Endometrium (tissue), 2 donors: ENCODE measurements around the gene NFYB.
"Not testable (repeated sequence)": the region's sequence is repeated elsewhere in the genome, so short reads cannot be mapped to it uniquely, and the experiment has no call there.

Source experiments
- FAIRE-seq: peaks from 2 replicates; lab custom pipeline; 2012; peaks lifted over from hg19 to GRCh38; lab: Jason Lieb, UNC
- donor health status: control.
- donor health status: control.

NFYB gene

DNA sequence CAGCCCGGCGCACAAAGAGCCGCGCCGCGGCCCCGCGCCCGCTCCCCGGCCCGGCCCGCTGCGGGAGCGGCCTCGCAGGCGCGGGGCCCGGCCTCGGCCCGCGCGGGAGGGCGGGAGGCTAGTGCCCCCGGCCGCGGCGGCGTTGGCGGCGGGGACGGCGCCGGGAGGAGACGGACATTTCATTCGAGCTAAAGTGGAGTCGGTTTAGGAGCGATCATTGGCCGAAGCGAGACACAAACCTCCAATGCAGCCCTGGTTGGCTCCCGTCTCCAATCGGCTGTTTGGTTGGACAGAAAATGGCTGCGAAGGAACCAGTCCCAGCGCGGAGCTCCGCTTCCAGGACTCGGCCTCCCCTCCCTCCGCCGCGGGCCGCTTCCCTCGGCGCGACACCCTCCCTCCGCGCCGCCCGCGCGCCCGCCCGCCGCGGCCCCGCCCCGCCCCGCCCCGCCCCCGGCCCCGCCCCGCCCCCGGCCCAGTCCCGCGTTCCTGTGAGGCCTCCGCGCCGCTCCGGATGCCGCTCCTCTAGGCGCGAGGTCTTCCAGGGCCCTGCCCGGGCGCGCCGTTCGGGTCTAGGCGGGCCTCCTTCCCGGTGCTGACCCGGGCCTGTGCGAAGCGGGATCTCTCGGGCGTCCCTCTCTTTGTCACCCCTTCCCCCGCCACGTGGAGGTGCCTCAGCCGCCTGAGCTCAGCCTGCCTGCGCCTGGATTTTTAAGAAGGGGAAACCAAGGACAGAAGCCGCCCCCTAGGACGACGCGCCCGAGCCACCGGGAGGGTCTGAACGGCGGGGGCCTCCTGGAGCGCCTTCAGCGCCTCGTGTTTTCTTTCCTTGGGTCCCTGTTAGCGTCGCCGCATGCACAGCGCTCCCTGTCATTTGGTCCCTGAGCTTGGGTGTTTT, at the start of gene NFYB:
TSS of gene NFYB (minus strand) at position 309 of the 895 bp plus-strand sequence. CDS start 2,757 bp downstream, outside the sequence.
- no peak for FAIRE-seq

DNA sequence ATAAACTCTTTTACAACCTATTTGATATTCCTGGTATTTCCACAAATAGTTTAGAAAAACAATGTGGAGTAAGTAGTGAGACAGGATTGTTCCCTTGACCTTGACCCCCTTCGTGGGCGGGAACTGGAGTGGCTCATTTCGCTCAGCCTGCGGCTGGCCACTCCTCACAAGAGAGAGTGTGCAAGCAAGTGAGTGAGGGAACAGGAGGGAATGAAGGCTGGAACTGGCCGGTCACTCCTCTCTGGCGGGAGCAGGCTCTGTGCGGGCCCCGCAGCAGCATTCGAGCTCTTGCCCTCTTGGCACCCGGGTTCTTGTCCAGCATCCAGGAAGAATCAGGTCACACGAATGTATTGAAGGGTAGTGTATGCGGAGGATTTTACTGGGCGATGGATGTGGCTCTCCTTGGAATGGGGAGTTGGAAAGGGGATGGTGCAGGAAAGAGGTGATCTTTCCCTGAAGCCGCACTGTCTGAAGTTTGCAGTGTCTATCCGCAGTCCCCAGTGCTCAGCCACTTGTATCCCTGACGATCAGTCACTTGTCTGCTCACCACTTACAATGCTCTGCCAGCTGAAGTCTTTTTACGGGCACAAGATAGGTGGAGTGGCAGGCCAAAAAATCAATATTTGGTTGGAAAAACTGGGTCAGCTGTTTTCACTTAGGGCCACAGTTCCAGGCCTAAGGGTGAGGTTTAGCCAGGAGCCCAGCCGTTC, 49.6 kb upstream of the NFYB start:
- FAIRE-seq: no peak

DNA sequence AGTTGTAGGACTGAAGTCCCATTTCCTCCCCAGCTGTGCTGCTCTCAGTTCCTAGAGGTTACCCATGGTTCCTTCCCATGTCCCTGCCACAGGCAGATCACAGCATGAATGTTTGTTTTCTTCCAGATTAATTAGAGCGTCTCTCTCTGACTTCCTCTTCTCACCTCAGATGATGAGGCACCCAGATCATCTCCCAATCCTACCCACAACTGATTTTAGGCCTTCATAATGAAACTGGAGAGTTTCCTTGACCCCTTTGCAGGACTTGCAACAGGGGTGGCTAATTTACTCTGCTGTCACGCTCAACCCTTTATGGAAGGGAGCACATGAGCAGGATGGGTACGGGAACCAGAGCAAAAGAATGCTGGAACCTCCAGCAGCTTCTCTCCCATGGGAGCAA, 45.4 kb upstream of the NFYB start:
- no peak for FAIRE-seq

DNA sequence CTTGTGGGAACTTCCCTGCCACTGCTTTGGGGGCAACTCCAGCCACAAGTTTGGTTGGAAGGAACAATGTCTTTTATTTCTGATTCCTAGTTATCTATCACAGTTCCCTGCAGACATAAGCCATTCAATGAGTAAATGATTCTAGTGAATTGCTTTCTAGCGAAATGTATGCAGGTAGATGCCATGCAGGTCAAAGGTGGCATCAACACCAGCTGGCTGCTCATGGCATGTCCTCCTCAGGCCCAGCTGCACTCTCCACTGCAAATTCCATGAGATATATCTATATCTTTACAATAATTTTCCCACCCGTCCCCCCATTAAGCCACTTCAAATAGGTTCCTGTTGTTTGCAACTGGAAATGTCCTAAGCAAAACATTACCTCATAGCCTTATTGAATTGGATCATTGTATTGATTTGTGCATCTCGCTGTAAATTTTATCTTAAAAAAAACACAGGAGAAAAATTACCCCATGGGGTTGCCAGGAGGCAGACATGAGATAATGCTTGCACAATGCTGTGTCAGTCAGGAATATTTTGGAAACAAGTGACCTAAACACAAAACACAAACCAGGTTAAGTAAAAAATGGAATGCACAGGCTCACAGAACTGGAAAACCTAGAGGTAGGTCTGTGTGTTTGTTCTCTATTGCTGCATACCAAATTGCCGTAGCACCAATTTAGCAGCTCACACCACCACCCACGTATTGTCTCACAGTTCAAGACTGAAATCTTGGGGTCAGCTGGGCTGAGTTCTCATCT, 44.8 kb upstream of the NFYB start:
- FAIRE-seq: no peak

DNA sequence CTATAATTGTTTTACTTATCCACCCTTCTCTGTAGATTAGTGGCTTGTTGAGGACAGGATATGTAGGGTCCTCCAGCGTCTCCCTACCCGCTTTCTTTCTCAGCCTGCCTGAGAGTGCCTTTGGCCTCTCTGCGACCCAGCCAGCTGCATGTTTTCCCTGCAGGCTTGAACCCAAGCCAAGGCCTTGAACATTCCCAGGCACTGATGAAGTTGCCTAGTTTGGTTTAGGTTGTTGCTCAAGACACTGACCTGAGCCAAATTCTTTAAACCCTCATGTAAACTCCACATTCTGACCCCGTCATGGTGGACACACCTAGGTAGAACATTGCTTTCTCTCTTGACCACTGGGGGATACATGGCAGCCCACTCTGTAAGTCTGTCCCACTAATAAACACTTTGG, 44.1 kb upstream of the NFYB start:
- FAIRE-seq: no peak

DNA sequence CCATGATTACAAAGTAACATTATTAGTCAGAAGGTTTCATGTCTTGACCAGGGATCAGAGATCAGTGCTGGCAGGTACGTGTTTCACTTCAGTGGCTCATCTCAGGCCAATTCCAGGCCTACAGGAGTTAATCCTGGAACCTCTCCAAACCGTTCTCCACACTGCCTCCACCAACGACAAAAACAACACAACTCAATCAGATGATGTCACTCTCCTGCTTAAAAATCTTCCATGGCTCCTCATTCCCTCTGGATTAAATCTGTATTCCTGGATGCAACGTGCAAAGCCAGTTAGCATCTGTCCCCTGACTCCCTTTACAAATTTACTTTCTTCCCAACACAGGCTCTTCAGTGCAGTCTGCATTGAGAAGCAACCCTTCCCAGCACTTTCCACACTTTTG, 43.3 kb upstream of the NFYB start:
- FAIRE-seq: no peak

DNA sequence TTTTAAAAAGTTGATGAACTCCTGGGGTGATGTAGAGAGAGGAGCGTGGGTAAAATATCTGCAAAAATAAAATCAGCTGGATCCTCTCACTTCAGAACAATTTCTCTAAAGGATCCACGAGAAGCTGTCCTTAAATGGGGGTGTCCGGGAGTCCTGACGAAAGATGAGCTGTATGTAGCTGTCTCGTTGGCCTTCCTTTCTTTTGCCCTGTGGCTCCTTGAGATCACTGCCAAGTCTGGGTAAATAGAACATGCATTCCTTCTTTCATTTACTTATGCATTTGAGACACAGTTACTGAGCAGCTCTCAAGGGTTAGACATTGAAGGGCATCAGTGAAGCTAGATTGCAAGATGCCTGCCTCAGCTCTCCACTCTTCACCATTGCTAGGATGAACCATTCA, 42.4 kb upstream of the NFYB start:
- FAIRE-seq: no peak

DNA sequence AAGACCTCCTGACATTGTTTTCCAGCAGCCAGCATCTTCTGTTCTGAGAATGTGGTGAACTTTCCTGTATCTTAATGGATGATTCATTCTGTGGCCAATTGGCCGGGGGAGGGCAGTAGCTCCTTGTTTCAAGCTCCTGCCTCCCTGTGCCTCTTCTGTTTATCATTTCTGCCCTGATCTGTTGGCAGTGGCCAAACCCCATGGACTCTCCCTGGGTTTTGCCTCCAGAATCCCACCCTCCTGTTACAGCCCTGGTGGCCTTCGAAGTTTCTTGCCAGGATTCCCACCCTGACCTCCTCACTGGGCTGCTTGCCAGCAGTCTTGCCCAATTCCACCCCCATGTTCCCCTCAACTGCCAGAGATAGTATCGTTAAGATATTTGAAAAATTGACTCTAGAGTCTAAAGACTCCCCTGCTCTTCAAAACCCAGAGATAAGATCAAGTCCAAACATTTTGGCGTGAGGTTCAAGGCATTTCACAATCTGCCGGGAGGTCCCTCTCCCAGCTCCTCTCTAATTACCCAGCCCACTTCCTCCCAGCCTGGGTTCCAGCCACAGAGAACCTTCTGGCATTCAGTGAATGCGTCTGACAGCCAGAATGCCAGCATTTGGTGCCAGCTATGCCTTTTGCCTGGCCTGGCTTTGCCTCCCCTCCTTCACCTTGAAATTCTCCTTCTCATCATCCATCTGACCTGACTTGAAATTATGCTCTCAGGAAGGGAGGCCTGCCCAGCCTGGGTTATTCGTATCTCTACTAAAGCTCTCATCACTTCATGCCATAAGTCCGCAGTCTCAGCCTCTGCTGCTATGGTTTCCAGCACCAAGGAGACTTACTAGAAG, 39.9 kb upstream of the NFYB start:
- FAIRE-seq: no peak

DNA sequence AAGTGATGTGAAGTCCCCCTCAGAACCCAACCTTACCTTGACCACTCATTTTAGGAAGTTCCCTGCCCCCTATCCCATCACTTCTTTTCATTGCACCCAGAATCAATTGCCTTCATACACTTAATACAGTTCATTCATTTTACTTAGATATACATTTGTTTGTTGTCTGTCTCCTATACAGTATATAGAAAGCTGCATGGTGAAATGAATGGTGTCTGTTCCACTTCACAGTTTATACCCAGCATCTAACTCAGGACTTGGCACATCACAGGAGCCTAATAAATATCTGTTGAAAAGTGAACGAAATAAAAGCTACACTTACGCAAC, 39.3 kb upstream of the NFYB start:
- no peak for FAIRE-seq

DNA sequence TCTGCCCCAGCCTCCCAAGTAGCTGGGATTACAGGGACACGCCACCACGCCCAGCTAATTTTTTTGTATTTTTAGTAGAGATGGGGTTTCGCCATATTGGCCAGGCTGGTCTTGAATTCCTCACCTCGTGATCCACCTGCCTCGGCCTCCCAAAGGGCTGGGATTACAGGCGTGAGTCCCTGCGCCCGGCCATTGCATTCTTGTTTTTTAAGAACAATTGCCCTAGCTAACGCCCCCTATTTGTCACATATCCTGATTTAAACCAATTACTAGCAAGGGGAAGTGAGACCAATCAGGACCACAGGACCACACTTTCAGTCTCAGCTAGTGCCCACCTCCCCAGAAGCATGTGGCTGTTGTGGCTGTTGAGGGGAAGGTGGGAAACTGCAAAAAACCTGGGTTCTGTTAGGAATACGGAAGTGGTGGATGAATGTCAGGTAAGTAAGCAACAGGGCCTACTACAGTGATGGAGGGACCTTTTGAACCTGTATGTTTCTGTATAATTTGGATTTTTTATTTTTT, 37.8 kb upstream of the NFYB start:
- FAIRE-seq: no peak

DNA sequence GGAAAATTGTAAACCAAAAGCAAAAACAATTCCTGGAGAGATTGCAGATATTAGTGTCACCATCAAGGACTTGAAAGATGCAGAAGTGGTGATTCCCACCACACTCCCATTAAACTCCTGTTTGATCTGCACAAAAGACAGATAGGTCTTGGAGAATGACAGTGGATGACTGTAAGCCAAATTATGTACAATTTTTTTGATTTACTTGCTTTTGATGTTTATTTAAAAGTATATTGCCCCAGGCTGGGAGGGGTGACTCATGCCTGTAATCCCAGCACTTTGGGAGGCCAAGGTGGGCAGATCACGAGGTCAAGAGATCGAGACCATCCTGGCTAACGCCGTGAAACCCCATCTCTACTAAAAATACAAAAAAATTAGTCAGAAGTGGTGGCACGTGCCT, 35.8 kb upstream of the NFYB start:
- not testable (repeated sequence) for FAIRE-seq

DNA sequence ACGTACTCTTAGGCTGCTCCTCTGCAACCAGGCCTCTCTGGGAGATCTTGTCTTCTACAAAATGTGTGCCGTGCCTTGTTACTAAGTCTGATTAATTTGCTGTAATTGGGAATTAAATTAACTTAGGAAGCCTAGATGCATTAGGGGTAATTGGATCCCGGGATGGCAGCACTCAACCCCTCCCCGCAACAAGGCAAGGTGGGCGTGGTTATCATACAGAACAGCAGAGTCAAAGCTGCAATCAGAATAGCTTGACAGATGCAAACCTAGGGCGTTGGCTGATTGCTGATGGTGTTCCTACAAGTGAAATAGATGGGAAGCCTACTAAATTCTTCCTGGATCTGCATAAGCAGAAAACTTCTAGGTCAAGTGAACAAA, 34.5 kb upstream of the NFYB start:
- FAIRE-seq: no peak

DNA sequence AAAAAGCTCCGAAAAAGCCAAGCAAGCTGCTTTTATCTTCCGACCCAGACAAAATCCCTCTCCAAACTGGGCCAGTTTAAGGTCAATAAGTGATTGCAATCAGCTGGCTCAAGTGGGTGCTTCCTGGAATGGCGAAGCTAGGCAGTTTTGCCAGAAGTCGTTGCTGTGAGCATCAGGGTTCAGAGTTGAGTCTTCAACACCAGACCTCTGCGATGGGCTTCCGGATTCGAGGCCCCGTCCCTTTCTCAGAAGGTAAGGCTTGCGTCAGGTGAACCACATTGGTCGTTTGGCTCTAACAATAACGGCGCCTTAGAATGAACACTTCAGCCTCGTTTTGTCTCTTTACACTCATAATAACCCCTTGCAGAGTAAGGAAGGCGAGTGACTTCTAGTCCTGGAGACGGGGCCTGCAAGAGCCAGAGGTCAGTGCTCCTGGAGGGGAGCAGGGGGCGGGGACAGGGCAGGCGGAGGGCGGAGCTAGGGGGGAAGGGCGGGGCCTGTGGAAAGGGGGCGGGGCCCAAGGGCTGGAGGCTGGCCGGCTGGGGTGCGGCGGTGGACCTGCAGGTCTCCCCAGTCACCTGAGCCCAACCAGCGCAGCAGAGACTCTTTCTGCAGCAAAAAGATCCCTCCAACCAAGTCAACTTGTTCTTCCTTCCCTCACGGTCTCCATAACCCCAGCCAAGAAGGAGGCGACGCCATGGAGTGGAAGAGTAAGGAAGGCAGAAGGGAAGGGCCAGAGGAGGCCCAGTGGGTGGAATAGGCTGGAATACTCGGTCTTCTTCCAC, 34.0 kb upstream of the NFYB start:
- FAIRE-seq: no peak

DNA sequence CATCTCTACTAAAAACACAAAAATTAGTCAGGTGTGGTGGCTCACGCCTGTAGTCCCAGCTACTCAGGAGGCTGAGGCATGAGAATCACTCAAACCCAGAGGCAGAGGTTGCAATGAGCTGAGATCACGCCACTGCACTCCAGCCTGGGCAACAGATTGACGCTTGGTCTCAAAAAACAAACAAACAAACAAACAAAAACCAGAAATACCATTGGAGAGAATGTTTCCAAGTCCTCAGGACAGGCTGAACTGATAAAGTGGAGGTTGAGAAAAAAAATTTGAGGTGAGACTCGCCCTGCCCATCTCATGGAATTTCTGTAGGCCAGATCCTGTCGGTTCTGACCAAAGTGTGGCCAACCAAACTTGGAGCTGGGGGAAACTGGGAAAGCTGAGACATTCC, 30.6 kb upstream of the NFYB start:
- no peak for FAIRE-seq

DNA sequence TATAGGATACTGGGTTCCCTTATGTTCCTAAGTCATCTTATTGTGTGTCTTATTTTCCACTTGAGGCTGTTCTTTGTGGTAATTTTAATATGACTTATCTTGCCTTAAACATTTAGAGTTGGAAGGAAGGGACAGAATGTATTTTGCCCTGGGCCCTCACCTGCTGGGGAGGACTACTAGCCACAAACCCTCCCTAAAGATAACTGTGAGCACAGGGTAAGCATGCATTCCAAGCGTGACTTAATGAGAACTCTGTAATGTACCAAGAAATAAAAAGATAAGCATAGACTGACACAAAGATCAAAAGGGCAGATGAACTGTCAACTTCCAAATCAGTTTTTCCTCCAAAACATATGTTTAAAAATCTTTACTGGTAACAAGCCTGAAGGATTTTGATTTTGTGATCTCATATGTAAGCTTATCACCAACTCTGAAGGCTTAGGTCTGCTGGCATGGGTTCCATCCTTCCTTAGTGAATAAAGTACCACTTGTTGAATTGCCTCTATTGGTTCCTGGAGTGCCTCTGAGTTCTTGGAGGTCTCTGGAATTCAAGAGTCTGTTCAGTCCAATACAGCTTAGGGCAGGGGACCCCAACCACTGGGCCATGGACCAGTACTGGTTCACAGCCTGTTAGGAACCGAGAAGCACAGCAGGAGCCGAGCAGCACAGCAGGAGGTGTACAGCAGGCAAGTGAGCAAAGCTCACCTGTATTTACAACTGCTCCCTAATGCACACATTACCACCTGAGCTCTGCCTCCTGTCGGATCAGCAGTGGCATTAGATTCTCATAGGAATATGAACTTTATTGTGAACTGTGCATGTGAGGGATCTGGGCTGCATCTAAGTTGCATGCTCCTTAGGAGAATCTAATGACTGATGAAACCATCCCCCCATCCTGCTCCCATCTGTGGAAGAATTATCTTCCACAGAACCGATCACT, 29.8 kb upstream of the NFYB start:
- no peak for FAIRE-seq

DNA sequence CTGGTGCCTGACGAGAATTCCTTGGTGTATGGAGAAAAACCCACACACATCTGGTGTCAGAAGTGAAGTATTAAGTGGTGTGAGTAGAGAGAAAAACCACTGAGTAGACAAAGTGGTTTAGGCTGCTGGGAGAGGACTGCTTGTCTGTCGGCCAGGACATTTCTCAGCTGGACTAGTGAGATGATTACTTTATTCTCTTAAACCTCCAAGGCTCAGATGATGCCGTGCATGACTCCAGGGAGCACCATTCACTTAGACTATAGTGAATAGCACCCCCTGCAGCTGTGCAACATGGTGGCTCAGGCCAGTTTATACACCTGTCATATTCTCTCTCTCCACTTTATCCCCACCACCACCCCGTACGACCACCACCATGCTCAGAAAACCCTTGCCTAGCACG, 28.5 kb upstream of the NFYB start:
- FAIRE-seq: no peak

DNA sequence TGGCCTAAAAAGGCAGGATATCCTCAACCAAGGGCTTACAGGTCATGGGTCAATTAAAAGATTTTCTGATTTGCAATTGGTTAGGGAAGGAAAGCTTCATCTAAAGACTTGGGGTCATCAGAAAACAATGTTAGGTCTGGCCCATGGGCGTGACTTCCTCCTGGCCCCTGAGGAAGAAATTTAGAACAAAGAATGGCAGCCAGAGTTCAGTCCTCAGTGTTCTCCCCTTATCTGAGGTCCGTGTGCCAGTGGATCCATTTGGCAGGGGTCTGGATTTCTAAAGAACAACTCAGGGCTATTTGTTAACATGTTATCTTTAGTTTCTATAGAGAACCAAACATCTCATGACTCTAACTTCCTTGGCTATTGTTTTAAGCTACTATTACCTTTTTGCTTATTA, 27.8 kb upstream of the NFYB start:
- FAIRE-seq: no peak

DNA sequence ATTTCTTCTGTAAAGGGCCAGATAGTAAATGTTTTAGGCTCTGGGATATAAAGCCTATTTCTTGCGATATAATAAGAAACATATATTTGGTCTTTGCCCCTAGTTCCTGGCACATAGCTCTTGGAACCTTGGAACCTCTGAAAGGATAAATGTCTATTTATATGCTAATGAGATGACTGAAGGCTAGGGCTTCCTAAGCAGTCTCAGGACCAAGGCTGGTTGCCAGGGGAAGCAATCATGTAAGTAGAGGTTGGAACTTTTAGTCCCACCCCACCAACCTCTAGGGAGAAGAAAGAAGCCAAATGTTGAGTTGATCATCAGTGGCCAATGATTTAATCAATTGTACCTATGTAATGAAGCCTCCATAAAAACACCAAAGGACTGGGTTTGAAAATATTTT, 26.6 kb upstream of the NFYB start:
- FAIRE-seq: no peak

DNA sequence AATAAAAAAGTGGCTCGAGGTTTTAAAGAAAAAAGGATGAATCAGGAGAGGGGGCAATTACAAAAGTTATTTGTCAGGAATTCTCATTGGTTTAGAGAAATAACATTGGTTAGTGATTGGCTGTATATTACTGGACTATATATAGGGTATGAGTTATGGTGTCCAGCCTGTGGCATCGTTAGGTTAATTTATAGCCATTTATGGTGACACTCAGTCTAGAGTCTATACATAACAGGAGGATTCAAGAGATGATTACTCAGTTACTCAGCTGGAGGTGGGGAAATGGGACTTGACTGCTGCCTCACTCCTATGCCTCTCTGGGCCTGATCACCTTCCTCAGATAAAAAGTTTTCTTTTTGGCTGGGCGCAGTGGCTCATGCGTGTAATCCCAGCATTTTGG, 25.6 kb upstream of the NFYB start:
- no peak for FAIRE-seq

DNA sequence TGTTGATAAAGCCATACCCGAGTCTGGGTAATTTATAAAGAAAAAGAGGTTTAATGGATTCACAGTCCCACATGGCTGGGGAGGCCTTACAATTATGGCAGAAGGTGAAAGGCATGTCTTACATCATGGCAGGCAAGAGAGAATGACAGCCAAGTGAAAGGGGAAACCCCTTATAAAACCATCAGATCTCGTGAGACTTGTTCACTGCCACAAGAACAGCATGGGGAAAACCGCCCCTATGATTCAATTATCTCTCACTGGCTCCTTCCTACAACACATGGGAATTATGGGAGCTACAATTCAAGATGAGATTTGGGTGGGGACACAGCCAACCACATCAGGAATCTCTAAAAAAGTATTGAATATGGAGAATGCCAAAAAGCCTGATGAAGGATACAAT, 25.0 kb upstream of the NFYB start:
- not testable (repeated sequence) for FAIRE-seq
